HepG2 (cell line): Measurements from ENCODE around the gene ALG14. TPM values are rescaled to one million over a fixed set of nuclear protein-coding genes. Genes with fewer than 3 reads are reported as not detected.

Experiments
- ATAC-seq: fragments of 200-7000 bp; cut with Tn5 transposase; 3 replicates; pipeline ENCODE4 v1.9.1; 2020; ENCODE audit warnings: mild to moderate bottlenecking, moderate library complexity
- BruUV-seq: library from RNA; stranded (reverse); fragments of 400-500 nt; replicated peaks from 2 replicates; lab custom pipeline; 2021; lab: Mats Ljungman, UMichigan
- CTCF ChIA-PET: fragments of 300-600 bp; formaldehyde crosslinking; extraction: SDS; loops from one replicate; lab custom pipeline; 2021; ENCODE audit warnings: low total read pairs, inconsistent platforms, low intra/inter-chr PET ratio; lab: Yijun Ruan, JAX
- POLR2A ChIA-PET: fragments of 350-600 bp; sonication (Branson Sonifier 250); formaldehyde crosslinking; loops from one replicate; lab custom pipeline; 2020; ENCODE audit warnings: antibody characterized with exemption, inconsistent platforms; lab: Yijun Ruan, JAX
- DNase-seq: peaks from one replicate; pipeline ENCODE4 v3.0.0-alpha.2; 2015; ENCODE audit warnings: low spot score
- FAIRE-seq: peaks from 3 replicates; lab custom pipeline; 2011; peaks lifted over from hg19 to GRCh38; lab: Jason Lieb, UNC
- H2AFZ ChIP-seq: one replicate; pipeline ENCODE4 v1.6.1; 2011; ENCODE audit warnings: low read length, inconsistent platforms
- H3K27ac ChIP-seq: fragments of 300-600 bp; 3 replicates; pipeline ENCODE4 v1.8.0; 2011; ENCODE audit warnings: mixed run types, mild to moderate bottlenecking, mixed read lengths, low read length, inconsistent platforms; ENCODE audit not compliant: insufficient read depth; ENCODE audit errors: extremely low read length
- H3K27me3 ChIP-seq, 2 experiments: fragments of 200-600 bp in 1 of 2; 2 replicates in 1 of 2; 3 replicates in 1 of 2; pipeline versions ENCODE4 v1.6.0 to v1.8.0; 2011; ENCODE audit warnings: low read length in 2 of 2, mild to moderate bottlenecking in 2 of 2, moderate library complexity in 2 of 2, inconsistent platforms in 1 of 2; ENCODE audit not compliant: insufficient read depth in 2 of 2, control insufficient read depth in 1 of 2
- H3K36me3 ChIP-seq, 2 experiments: fragments of 200-600 bp in 1 of 2; replicated peaks in 1 of 2; 2 replicates in 1 of 2; 3 replicates in 1 of 2; pipeline versions ENCODE4 v1.5.1 to v1.8.0; 2011; ENCODE audit warnings: low read length in 2 of 2, inconsistent platforms in 1 of 2; ENCODE audit not compliant: insufficient read depth in 2 of 2, control insufficient read depth in 1 of 2
- H3K4me1 ChIP-seq: 2 replicates; pipeline ENCODE4 v1.5.1; 2012; ENCODE audit warnings: low read length, inconsistent platforms; ENCODE audit not compliant: insufficient read depth
- H3K4me2 ChIP-seq: 2 replicates; pipeline ENCODE4 v1.6.0; 2011; ENCODE audit warnings: low read depth, low read length, inconsistent platforms
- H3K4me3 ChIP-seq, 3 experiments: fragments of 200-600 bp in 1 of 3; sonication (generic), shearing (Covaris generic) in 1 of 3; replicated peaks in 1 of 3; 2 replicates each; pipeline ENCODE4 v1.5.1; 2011 to 2016; ENCODE audit warnings: low read length in 3 of 3, inconsistent platforms in 2 of 3, low read depth in 2 of 3, mild to moderate bottlenecking in 2 of 3, control low read depth in 1 of 3, mixed read lengths in 1 of 3; ENCODE audit not compliant: insufficient read depth in 1 of 3
- H3K79me2 ChIP-seq: one replicate; pipeline ENCODE4 v1.6.1; 2011; ENCODE audit warnings: low read length, inconsistent platforms; ENCODE audit not compliant: insufficient read depth
- H3K9ac ChIP-seq: 2 replicates; pipeline ENCODE4 v1.6.0; 2011; ENCODE audit warnings: mild to moderate bottlenecking, low read depth, low read length, inconsistent platforms; ENCODE audit not compliant: insufficient read depth
- H3K9me3 ChIP-seq: 2 replicates; pipeline ENCODE4 v1.5.1; 2012; ENCODE audit warnings: mild to moderate bottlenecking, low read length
- H4K20me1 ChIP-seq: 2 replicates; pipeline ENCODE4 v1.6.0; 2011; ENCODE audit warnings: inconsistent platforms, mild to moderate bottlenecking, low read length, moderate library complexity; ENCODE audit not compliant: insufficient read depth
- FOXJ3 ChIP-seq: sonication (generic); formaldehyde crosslinking; IDR thresholded peaks from 2 replicates; pipeline ENCODE4 v1.4.0; 2020; ENCODE audit warnings: missing genetic modification reagents, mild to moderate bottlenecking, borderline replicate concordance
- KDM1A ChIP-seq: IDR thresholded peaks from 2 replicates; pipeline ENCODE4 v1.6.1; 2016; ENCODE audit warnings: missing compliant biosample characterization
- SNAPC4 ChIP-seq: sonication (generic); formaldehyde crosslinking; IDR thresholded peaks from 2 replicates; pipeline ENCODE4 v1.4.0; 2020; ENCODE audit warnings: mild to moderate bottlenecking, missing genetic modification reagents
- ZBTB49 ChIP-seq: sonication (generic); formaldehyde crosslinking; IDR thresholded peaks from 2 replicates; pipeline ENCODE4 v1.4.0; 2020; ENCODE audit warnings: missing genetic modification reagents, borderline replicate concordance
- ZNF30 ChIP-seq: sonication (generic); formaldehyde crosslinking; IDR thresholded peaks from 2 replicates; pipeline ENCODE4 v1.5.0; 2020; ENCODE audit warnings: mild to moderate bottlenecking, missing genetic modification reagents
- ZNF605 ChIP-seq: sonication (generic); formaldehyde crosslinking; IDR thresholded peaks from 2 replicates; pipeline ENCODE4 v1.8.0; 2022; ENCODE audit warnings: mild to moderate bottlenecking, missing genetic modification reagents
- ZUFSP ChIP-seq: sonication (generic); formaldehyde crosslinking; IDR thresholded peaks from 2 replicates; pipeline ENCODE4 v1.9.0; 2021; ENCODE audit warnings: missing genetic modification reagents, mild to moderate bottlenecking, borderline replicate concordance
- WGBS: methylation state at CpG from one replicate; pipeline ENCODE4 v1.1.6; 2017; ENCODE audit warnings: low lambda C conversion rate; 5-methylcytosine and 5-hydroxymethylcytosine counted together
- in situ Hi-C: cut with HindIII; loops from 2 replicates; pipeline ENCODE4 v1.10.0; 2017; ENCODE audit warnings: low pct_unique_long_range_greater_than_20kb; ENCODE audit not compliant: extremely low pct_ligation_motif_present
- intact Hi-C: fragments of 100-400 bp; cut with micrococcal nuclease; formaldehyde crosslinking; loops from one replicate; pipeline ENCODE4 v1.10.0; 2022; ENCODE audit not compliant: unreplicated experiment
- polyA plus RNA-seq, 8 experiments: library from polyadenylated mRNA; depleted of rRNA in 3 of 8; stranded (reverse) in 7 of 8; unstranded in 1 of 8; fragments of >200 nt; fragmentation: Illumina TruSeq in 4 of 8; extraction: Trizol in 4 of 8; gene quantifications; 2 replicates each; pipeline versions ENCODE4 v1.2.1 to v1.2.3, GENCODE V29; 2011 to 2016; ENCODE audit warnings: low read depth in 4 of 8, missing spikeins in 1 of 8, mixed read lengths in 1 of 8; ENCODE audit not compliant: insufficient read depth in 1 of 8
- total RNA-seq, 5 experiments: library from RNA; depleted of rRNA; stranded (reverse); fragments of >200 nt; fragmentation: Illumina TruSeq; extraction: Trizol; gene quantifications; 2 replicates each; pipeline ENCODE4 v1.2.3, GENCODE V29; 2016; ENCODE audit warnings: low read depth in 1 of 5

Gene ALG14
- total and polyA plus RNA-seq, 2 of the 13 experiments (the other 11 are each of a cell fraction or from before 2014, with no cell fraction given) = 4.5 to 12.7 TPM

- TF ChIP-seq FOXJ3 = peak; percentile 38; the same call in 1 of the 2 replicates
- 0 out of 2 replicates have a peak, but pooled peaks have one; percentile 29 for TF ChIP-seq ZNF605 (CRISPR knock-in tag)
- TF ChIP-seq ZNF30 (CRISPR knock-in tag) = no peak
- no peak for TF ChIP-seq SNAPC4 (CRISPR knock-in tag)
- TF ChIP-seq, all 625 proteins: peak for 108
These were observed 43.0 kb upstream of the ALG14 start (continued) for GRCh38 chr1:95115708-95116137.

- BruUV-seq = no TSS peak
- no peak overlapping the region for H3K4me3 ChIP-seq
- no peaks in the 10 kb centered on the region; a peak in 2 of 5 replicates for H3K27me3 ChIP-seq
- ChIA-PET CTCF (no interaction called here), POLR2A (no interaction called here)
- ATAC-seq (no peak), DNase-seq (no peak), FAIRE-seq (no peak)
- no peak for TF ChIP-seq ZBTB49
- TF ChIP-seq ZUFSP (CRISPR knock-in tag) = no peak
- TF ChIP-seq KDM1A = no peak
- H2AFZ ChIP-seq = no peak overlapping the region
- peaks cover 29% of the 10 kb centered on the region for H3K4me1 ChIP-seq
- WGBS = 91% methylated on average over 1 of the region's 1 CpG
- H3K9me3 ChIP-seq = no peaks in the 10 kb centered on the region
- intact Hi-C loops = no loop called here
- no peak overlapping the region for H3K4me2 ChIP-seq
- H4K20me1 ChIP-seq = no peaks in the 10 kb centered on the region
- no peak overlapping the region for H3K9ac ChIP-seq
- peaks cover 10% of the 10 kb centered on the region for H3K79me2 ChIP-seq
- no peaks in the 10 kb centered on the region for H3K36me3 ChIP-seq
- in situ Hi-C loops = no loop called here
- H3K27ac ChIP-seq = no peak overlapping the region
These were observed 40.9 kb upstream of the ALG14 start for GRCh38 chr1:95113684-95114083.
